Nephron progenitor cell (in vitro differentiated cells): Measurements from ENCODE around the gene HDGF.
A peak's percentile ranks its signal among the peaks of the same experiment; 100 is the strongest.

ENCODE experiments used
- DNase-seq: peaks from one replicate; pipeline ENCODE4 v3.0.0; 2021
- H3K27ac Mint-ChIP-seq: 2 replicates; pipeline ENCODE4 v1.8.0; 2021; ENCODE audit warnings: mild to moderate bottlenecking, moderate library complexity, mixed read lengths
- H3K27me3 Mint-ChIP-seq: 2 replicates; pipeline ENCODE4 v1.8.0; 2021; ENCODE audit warnings: mild to moderate bottlenecking, low read depth, mixed read lengths; ENCODE audit not compliant: poor library complexity
- H3K36me3 Mint-ChIP-seq: 2 replicates; pipeline ENCODE4 v1.8.0; 2021; ENCODE audit warnings: low read depth, mixed read lengths
- H3K4me1 Mint-ChIP-seq: 2 replicates; pipeline ENCODE4 v1.8.0; 2021; ENCODE audit warnings: mixed read lengths
- H3K4me3 Mint-ChIP-seq: 2 replicates; pipeline ENCODE4 v1.8.0; 2021; ENCODE audit warnings: mild to moderate bottlenecking, moderate library complexity, mixed read lengths
- H3K9me3 Mint-ChIP-seq: 2 replicates; pipeline ENCODE4 v1.8.0; 2021; ENCODE audit warnings: mild to moderate bottlenecking, moderate library complexity, mixed read lengths
- CTCF ChIP-seq: fragments of 200-600 bp; sonication (generic); IDR thresholded peaks from 2 replicates; pipeline ENCODE4 v1.5.0; 2021; ENCODE audit warnings: antibody characterized with exemption

HDGF gene

GRCh38 chr1:156707417-156708217 lies 43.9 kb downstream of the HDGF start:
- no peak for TF ChIP-seq CTCF
- DNase-seq = no peak
- Mint-ChIP-seq H3K27ac (peak overlapping the region; percentile 99), H3K4me3 (peak overlapping the region; percentile 95), H3K9me3 (no peaks in the 10 kb centered on the region), H3K27me3 (peaks cover 3% of the 10 kb centered on the region), H3K36me3 (peaks cover 14% of the 10 kb centered on the region), H3K4me1 (peaks cover 82% of the 10 kb centered on the region)

GRCh38 chr1:156706657-156707416 lies 44.6 kb downstream of the HDGF start:
- Mint-ChIP-seq H3K36me3 (peaks cover 14% of the 10 kb centered on the region), H3K4me3 (peak overlapping the region; percentile 95), H3K27me3 (peaks cover 3% of the 10 kb centered on the region), H3K27ac (peak overlapping the region; percentile 99), H3K4me1 (peaks cover 82% of the 10 kb centered on the region), H3K9me3 (no peaks in the 10 kb centered on the region)
- no peak for TF ChIP-seq CTCF
- DNase-seq = peak; percentile 82

DNA sequence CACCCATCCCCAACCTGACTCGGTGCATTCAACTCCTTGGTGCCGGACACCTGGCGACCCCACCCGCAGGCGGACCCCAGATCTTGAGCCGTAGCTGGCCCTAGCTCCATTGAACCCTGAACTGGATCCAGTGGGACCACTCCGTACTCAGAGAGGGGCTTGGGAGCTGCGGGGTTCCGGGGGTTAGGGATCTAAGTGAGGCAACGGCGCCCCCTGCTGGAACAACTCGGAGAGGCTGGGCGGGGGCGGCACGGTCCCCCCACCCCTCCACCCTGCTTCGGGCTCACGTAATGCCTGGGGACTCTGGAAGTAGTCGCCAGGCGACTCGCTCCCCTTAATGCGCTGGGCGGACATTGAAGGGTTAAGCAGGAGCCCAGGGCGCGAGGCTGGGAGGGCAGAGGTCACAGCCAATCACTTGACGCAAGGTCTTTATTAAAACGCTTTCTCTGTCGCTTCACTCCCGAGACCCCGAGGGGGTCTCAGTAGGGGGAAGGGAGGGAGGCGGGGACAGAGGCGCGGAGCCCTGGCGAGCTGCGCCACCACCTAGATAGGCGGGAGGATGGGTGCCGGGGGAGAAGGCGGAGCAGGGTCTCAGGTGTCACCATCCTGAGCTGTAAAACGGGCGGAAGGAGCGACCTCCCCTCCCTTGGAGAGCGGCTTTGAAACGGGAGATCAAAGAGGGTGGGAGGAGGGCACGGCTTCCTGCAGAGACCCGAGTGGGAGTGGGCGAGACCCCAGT lies 45.4 kb downstream of the HDGF start:
- H3K4me1 Mint-ChIP-seq = peaks cover 82% of the 10 kb centered on the region
- H3K27me3 Mint-ChIP-seq = peaks cover 3% of the 10 kb centered on the region
- H3K27ac Mint-ChIP-seq = peak overlapping the region; percentile 99
- peak; percentile 90 for TF ChIP-seq CTCF
- peaks cover 21% of the 10 kb centered on the region for H3K36me3 Mint-ChIP-seq
- H3K4me3 Mint-ChIP-seq = peak overlapping the region; percentile 95
- H3K9me3 Mint-ChIP-seq = no peaks in the 10 kb centered on the region
- DNase-seq = peak; percentile 97

GRCh38 chr1:156705321-156705917 lies 46.1 kb downstream of the HDGF start, which contains the start of gene CRABP2:
TSS of gene CRABP2 (minus strand) at chr1:156705583. CDS start at chr1:156705446, 137 bp downstream.
- H3K36me3 Mint-ChIP-seq = peaks cover 26% of the 10 kb centered on the region
- H3K27ac Mint-ChIP-seq = peak within 1 kb of the TSS; percentile 99
- DNase-seq = peak; percentile 73

More at GRCh38 chr1:156705321-156705917, 46.1 kb downstream of the HDGF start, which contains the start of gene CRABP2:
- Mint-ChIP-seq H3K9me3 (no peaks in the 10 kb centered on the region), H3K4me3 (peak within 1 kb of the TSS; percentile 95), H3K27me3 (peaks cover 3% of the 10 kb centered on the region), H3K4me1 (peaks cover 82% of the 10 kb centered on the region)
- TF ChIP-seq CTCF = no peak
